ENCODE data around the gene PHLDA3. TPM values are rescaled to one million over a fixed set of nuclear protein-coding genes. Genes with fewer than 3 reads are reported as not detected.

The PHLDA3 gene
- total and polyA plus RNA-seq, 2 of the 13 experiments (the other 11 are each of a cell fraction or from before 2014, with no cell fraction given) = 16.7 to 33.6 TPM

- TF ChIP-seq, protein P1, sequence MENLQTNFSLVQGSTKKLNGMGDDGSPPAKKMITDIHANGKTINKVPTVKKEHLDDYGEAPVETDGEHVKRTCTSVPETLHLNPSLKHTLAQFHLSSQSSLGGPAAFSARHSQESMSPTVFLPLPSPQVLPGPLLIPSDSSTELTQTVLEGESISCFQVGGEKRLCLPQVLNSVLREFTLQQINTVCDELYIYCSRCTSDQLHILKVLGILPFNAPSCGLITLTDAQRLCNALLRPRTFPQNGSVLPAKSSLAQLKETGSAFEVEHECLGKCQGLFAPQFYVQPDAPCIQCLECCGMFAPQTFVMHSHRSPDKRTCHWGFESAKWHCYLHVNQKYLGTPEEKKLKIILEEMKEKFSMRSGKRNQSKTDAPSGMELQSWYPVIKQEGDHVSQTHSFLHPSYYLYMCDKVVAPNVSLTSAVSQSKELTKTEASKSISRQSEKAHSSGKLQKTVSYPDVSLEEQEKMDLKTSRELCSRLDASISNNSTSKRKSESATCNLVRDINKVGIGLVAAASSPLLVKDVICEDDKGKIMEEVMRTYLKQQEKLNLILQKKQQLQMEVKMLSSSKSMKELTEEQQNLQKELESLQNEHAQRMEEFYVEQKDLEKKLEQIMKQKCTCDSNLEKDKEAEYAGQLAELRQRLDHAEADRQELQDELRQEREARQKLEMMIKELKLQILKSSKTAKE (CRISPR knock-in tag; IDR thresholded peaks at IDR 0.05; ENCODE audit: borderline replicate concordance) = no peak
- TF ChIP-seq ZZZ3 (CRISPR knock-in tag; IDR thresholded peaks at IDR 0.05; ENCODE audit: borderline replicate concordance) (no peak), ZNF124 (CRISPR knock-in tag; IDR thresholded peaks at IDR 0.05) (no peak), MATR3 (CRISPR knock-in tag; IDR thresholded peaks at IDR 0.05) (no peak), ZXDC (CRISPR knock-in tag; IDR thresholded peaks at IDR 0.05) (no peak), ZKSCAN5 (CRISPR knock-in tag; IDR thresholded peaks at IDR 0.05) (no peak), GLMP (CRISPR knock-in tag; IDR thresholded peaks at IDR 0.05; ENCODE audit: borderline replicate concordance) (no peak), KLF12 (CRISPR knock-in tag; IDR thresholded peaks at IDR 0.05; ENCODE audit: borderline replicate concordance) (no peak)
- TF ChIP-seq, protein P2, sequence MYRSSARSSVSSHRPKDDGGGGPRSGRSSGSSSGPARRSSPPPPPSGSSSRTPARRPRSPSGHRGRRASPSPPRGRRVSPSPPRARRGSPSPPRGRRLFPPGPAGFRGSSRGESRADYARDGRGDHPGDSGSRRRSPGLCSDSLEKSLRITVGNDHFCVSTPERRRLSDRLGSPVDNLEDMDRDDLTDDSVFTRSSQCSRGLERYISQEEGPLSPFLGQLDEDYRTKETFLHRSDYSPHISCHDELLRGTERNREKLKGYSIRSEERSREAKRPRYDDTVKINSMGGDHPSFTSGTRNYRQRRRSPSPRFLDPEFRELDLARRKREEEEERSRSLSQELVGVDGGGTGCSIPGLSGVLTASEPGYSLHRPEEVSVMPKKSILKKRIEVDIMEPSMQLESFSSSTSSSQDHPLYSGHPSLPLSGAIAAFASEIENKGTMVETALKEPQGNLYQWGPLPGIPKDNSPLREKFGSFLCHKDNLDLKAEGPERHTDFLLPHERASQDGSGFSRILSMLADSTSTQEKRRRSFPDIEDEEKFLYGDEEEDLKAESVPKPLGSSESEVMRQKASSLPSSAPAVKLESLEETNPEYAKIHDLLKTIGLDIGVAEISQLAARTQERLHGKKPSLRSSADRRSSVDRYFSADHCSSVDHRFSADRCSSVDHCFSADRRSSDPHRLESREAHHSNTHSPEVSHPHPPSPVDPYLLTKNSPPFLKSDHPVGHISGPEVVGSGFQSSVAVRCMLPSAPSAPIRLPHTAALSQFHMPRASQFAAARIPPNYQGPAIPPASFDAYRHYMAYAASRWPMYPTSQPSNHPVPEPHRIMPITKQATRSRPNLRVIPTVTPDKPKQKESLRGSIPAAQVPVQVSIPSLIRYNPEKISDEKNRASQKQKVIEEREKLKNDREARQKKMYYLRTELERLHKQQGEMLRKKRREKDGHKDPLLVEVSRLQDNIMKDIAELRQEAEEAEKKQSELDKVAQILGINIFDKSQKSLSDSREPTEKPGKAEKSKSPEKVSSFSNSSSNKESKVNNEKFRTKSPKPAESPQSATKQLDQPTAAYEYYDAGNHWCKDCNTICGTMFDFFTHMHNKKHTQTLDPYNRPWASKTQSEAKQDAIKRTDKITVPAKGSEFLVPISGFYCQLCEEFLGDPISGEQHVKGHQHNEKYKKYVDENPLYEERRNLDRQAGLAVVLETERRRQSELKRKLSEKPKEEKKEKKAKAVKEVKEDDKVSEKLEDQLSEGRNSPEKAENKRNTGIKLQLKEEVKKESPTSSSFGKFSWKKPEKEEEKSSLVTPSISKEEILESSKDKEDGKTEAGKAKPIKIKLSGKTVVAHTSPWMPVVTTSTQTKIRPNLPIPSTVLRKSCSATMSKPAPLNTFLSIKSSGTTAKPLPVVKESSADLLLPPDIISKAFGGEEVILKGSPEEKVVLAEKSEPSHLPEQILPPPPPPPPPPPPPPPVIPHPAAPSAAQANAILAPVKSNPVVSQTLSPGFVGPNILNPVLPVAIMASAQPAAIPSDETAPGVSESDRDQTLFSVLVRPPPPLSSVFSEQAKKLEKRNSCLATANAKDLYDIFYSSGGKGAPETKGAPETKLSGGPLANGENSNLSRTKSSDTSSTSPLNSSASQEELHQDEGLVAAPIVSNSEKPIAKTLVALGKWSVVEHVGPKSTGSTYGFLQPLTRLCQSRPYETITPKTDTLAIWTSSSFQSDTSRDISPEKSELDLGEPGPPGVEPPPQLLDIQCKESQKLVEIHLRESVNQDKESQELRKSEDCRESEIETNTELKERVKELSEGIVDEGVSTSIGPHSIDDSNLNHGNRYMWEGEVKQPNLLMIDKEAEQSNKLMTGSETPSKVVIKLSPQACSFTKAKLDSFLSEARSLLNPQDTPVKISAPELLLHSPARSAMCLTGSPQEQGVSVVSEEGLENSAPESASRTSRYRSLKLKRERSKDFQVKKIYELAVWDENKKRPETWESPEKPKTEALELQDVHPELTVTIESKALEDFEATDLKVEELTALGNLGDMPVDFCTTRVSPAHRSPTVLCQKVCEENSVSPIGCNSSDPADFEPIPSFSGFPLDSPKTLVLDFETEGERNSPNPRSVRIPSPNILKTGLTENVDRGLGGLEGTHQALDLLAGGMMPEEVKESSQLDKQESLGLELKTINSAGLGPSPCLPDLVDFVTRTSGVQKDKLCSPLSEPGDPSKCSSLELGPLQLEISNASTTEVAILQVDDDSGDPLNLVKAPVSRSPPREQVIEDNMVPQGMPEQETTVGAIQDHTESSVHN (CRISPR knock-in tag; IDR thresholded peaks at IDR 0.05) = no peak
- TF ChIP-seq, protein P3, sequence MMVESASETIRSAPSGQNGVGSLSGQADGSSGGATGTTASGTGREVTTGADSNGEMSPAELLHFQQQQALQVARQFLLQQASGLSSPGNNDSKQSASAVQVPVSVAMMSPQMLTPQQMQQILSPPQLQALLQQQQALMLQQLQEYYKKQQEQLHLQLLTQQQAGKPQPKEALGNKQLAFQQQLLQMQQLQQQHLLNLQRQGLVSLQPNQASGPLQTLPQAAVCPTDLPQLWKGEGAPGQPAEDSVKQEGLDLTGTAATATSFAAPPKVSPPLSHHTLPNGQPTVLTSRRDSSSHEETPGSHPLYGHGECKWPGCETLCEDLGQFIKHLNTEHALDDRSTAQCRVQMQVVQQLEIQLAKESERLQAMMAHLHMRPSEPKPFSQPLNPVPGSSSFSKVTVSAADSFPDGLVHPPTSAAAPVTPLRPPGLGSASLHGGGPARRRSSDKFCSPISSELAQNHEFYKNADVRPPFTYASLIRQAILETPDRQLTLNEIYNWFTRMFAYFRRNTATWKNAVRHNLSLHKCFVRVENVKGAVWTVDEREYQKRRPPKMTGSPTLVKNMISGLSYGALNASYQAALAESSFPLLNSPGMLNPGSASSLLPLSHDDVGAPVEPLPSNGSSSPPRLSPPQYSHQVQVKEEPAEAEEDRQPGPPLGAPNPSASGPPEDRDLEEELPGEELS (CRISPR knock-in tag; IDR thresholded peaks at IDR 0.05) = no peak
Measured at GRCh38 chr1:201481761-201482493, 12.9 kb upstream of the PHLDA3 start (continued).
